Measurements from ENCODE around the gene CPNE7.
"Not testable (repeated sequence)": the region's sequence is repeated elsewhere in the genome, so short reads cannot be mapped to it uniquely, and the experiment has no call there.

The CPNE7 gene

DNA sequence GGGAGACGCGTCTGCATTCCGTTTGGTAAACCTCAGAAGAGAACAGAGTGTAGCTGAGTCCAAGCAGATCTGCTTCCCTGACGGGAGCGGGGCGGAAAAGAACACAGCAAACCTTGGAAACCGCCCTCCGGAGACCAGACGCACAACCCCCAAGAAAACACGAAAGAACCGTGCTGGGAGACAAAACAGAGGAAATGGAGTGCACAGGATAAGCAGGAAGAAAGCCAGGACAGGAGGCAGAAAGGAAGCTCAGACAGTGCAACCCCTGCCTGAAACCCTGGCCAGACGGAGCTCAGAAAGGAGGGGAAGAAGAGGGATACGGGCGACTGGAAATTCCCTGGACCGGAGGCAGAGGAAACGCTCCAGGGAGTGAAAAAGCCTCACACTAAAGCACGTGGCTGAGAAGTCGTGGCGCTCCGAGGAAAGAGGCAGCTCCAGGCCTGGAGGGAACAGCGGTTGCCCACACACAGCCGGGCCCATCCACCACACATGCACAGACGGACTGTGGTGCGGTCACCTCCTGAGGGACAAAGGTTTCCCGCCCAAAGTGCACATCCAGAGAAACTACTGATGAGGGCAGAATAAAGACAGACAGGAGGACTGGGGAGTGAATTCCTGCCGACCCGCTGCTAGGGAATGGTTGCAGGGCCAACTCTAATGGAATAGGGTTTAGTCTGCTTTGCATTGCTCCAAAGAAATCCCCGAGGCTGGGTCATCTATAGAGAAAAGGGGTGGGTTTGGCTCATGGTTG lies 48.1 kb downstream of the CPNE7 start:
- no peak for DNase-seq (ENCODE audit: low read depth, low spot score)

DNA sequence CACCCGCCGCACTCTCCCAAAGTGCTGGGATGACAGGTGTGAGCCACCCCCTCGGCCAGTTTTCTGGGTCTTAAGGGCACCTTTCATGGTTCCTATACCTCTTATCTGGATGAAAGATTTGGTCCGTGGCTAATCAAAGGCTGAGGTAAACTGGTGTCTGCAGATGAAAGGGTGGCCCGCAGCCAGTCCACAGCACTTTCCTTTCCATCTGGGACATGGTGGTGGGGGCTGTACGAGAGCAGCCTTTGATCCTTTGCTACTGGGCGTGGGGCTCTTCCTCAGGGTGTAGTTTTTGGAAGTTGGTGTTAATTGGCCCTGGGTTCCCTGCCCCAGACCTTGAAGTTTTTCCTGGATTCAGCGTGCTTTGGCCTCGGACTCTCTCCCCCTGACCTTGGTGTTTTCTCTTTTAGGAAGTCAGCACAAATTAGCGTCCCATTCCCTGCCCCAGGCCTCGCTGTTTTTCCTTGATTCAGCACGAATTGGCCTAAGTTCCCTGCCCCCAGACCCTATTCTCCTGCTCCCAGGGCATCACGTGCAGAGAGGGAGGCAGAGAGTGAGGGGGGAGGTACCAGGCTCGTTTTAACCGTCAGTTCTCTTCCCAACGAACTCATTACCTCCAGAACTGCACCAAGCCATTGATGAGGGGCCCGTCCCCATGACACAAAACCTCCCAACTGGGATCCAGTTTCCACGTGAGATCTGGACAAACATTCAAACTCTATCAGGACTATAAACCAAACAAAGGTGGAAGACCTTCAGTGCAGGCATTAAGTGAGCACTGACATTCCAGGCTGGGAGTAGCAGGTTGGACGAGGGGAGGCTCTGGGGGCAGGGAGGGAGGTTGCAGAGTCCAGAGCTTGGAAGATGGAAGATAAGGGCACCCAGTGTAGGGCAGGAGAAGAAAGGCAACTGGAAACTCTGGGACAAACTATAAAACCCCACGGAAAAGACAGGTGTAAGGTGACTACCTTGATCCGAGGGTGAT lies 49.5 kb downstream of the CPNE7 start:
- DNase-seq (ENCODE audit: low read depth, low spot score): no peak

DNA sequence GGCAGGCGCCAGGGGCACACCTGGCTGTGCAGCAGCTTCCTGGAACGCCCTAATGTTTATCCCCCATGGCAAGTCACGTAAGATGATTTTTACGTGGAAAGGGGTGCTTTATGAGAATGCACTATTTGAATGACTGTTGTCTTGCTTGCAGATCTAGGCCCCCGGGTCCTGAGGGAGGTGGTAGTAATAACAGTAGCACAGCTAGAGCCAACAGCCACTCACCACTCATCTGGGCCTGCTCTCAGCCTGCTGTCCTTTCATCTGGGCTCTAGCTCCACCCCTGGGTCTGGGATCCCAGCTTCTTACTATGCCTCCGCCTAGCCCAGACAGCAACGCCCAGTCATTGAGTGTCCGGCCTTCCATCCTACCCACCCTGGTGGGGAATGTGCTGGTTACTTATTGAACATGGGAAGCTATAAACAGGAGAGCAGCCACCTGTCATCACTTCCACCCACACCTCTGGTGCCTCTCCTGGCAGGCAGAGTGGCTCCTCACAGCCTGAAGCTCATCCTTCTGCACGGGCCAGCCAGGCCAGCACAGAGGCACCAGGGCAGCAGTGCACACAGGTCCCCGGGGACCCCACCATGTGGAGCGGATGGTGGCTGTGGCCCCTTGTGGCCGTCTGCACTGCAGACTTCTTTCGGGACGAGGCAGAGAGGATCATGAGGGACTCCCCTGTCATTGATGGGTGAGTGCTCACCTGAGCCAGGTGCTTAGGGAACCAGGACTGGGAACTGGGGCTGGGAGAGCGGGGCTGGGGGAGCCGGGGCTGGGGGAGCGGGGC lies 54.5 kb downstream of the CPNE7 start:
- DNase-seq (ENCODE audit: low read depth, low spot score): no peak

DNA sequence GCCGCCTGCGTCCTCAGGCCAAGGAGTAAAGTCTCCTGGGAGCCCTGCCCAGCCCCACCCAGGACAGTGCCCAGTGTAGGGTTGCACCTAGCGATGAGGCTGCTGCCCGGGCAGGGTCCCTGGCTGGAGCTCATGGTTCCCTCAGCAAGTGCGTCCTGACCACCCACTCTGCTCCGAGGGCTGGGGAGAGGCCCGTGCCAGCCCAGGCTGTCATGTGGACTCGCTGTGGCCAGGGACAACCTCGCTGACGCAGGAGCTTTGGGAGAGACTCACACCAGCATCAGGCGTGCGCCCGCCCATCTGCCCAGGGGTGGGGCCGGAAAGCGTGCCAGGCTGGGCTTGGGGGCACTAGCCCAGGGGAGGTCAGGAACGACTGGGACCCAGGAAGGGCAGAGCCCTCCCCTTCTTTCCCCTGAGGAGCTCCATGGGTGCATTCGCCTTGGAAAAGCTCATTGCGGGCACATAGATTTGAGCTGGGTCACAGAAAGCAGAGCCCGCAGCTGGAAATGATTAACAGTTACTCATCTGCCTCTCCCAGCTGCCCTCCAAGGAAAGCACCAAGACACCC lies 57.6 kb downstream of the CPNE7 start:
- no peak for DNase-seq (ENCODE audit: low read depth, low spot score)

DNA sequence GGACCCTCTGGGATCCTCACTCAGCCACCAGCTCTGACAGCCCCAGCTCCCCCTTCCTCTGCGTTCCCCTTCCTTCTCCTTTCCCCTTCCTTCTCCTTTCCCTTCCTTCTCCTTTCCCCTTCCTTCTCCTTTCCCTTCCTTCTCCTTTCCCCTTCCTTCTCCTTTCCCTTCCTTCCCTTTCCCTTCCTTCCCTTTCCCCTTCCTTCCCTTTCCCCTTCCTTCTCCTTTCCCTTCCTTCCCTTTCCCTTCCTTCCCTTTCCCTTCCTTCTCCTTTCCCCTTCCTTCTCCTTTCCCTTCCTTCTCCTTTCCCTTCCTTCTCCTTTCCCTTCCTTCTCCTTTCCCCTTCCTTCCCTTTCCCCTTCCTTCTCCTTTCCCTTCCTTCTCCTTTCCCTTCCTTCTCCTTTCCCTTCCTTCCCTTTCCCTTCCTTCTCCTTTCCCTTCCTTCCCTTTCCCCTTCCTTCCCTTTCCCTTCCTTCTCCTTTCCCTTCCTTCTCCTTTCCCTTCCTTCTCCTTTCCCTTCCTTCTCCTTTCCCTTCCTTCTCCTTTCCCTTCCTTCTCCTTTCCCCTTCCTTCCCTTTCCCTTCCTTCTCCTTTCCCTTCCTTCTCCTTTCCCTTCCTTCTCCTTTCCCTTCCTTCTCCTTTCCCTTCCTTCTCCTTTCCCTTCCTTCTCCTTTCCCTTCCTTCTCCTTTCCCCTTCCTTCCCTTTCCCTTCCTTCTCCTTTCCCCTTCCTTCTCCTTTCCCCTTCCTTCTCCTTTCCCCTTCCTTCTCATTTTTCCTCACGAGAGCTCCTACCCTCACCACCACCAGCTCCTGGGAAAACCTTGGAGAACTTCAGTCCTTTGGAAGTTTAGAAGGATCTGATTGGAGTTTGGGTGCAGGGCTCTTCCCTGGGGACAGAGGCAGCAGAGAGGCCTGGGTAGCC lies 59.2 kb downstream of the CPNE7 start:
- DNase-seq (ENCODE audit: low read depth, low spot score): not testable (repeated sequence)

DNA sequence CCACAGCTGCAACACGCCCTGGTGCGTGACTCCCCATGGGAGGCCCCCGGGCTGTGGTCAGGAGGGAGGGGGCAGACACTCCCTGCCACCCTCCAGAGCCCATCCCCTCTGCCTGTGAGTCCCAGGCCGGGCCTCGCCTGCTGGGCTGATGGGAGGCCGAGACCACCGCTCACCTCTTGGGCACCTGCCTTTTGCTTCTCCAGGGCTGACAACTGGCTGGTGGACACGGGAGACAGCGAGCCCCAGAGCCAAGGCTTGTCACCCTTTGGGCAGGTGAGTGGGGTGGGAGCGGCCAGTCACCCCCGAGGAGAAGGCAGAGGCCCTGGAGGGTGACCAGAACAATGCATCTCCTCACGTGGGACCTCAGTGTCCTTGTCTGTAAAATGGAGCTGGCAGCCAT lies 61.1 kb downstream of the CPNE7 start:
- no peak for DNase-seq (ENCODE audit: low read depth, low spot score)

DNA sequence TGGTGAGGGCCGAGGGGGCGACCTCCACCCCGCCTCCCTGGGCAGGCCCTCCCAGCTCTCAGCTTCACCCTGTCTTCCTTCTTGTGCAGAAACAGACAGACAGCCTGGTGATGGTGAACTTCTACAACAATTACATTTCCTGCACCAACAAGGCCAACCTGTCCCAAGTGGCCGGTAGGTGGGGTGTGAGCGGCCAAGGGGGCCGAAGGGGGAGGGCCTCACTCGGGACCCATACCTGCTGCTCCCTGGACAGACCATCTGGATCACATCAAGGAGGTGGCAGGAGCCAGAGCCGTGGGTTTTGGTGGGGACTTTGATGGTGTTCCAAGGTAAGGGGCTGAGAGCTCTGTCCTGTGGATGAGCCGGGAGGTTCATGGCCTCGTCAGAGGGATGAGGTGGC lies 61.8 kb downstream of the CPNE7 start:
- no peak for DNase-seq (ENCODE audit: low read depth, low spot score)

DNA sequence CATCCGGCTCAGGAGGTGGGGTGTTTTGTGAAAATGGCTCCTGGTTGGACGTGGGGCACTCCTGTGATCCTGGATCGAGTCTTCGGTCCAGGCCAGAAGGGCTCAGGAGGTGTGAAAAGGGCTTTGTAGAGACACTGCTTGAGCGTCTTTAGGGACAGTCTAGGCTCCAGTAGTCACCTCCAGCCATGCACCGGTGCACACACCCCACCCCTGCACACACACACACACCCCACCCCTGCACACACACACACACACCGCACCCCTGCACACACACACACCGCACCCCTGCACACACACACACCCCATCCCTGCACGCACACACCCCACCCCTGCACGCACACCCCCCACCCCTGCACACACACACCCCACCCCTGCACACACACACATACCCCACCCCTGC lies 62.9 kb downstream of the CPNE7 start:
- DNase-seq (ENCODE audit: low read depth, low spot score): no peak

DNA sequence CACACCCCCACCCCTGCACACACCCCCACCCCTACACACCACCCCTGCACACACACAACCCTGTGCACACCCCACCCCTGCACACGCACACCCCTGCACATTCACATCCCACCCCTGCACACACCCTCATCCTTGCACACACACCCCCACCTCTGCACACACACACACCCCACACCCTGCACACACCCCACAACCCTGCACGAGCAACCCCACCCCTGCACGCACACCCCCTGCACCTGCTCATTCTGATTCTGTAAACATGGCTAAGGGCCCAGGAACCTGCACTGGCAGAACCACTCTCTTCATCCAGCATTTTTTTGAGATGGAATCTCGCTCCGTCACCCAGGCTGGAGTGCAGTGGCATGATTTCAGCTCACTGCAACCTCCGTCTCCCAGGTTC lies 63.8 kb downstream of the CPNE7 start:
- no peak for DNase-seq (ENCODE audit: low read depth, low spot score)

DNA sequence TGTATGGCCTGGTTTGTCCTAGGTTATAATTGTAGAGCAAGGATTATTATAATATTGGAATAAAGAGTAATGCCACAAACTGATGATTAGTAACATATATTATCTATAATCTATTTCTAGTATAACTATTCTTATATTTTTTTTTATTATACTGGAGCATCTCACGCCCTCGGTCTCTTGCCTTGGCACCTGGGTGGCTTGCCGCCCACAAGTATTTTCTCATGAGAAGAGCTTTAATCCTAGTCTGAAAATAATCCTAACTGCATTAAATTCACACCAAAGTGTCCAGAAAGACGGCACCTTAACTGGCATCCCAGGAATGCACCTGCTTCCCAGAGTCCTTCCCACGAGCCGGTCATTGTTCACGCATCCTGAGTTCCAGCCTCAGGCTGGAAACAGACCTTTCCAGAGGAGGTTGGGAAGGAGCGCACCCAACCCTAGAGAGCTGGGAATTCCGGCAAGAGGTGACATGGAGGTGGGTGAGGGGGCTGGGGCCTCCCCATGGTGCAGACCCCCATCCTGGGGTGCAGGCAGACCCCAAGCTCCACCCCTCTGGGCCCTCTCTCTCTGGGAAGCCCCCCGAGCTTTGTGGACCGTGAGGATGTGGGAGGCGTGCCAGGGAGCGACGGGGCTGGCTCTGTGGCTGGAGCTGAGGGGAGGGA lies 66.0 kb downstream of the CPNE7 start:
- no peak for DNase-seq (ENCODE audit: low read depth, low spot score)

DNA sequence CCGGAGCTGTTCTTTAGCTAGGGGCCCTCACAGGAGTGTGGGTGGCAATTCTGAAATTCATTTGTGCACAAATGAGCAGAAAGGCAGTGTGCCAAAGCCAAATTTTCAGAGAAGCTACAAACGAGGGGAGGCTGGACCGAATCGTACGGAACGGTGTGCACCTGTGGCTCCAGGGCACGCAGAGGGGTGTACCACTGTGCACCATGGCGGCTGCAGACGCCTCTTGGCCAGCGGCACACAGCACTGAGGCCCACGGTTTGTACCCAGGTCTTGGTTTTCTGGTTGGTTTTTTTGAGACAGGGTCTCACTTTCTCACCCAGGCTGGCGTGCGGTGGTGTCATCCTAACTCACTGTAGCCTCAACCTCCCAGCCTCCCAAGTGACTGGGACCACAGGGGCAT lies 67.0 kb downstream of the CPNE7 start:
- DNase-seq (ENCODE audit: low read depth, low spot score): no peak

DNA sequence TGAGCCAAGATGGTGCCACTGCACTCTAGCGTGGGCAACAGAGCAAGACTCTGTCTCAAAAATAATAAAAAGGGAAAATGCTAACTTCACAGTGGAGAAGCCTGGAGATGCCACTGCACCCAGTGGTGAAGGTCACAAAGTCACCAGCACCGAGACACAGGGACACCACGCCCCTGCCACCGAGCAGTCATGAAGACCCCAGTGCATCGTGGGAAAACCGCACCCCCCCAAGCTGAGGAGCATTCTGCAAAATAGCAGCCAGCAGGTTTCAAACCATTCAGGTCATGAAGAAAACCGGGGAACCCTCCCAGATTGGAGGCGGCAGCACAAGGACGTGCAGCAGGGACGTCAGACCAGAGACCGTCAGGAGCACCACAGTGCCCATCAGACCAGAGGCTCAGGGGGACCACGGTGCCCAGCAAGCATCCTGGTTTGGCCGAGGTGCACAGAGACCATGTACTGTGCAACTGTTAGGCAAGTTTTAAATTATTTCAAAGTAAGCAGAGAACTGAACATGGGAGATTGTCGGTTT lies 68.3 kb downstream of the CPNE7 start:
- no peak for DNase-seq (ENCODE audit: low read depth, low spot score)

DNA sequence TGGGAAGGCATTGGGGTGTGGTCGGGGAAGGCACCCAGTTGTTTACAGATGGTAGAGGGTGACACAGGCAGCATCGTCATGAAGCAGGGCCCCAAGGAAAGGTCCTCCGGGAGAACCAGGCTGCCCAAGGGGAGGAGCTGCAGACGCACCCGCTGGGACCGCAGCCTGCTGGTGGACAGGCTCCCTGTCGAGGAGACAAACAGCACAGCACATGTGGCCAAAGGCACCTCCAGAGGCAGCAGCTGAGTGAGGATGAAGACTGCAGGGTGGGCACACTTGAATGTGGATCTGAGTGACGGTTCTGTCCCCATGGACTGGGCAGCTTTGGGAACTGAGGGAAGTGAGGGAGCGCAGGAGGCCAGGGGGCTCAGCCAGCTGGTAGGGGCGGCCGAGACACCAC lies 69.6 kb downstream of the CPNE7 start:
- no peak for DNase-seq (ENCODE audit: low read depth, low spot score)

DNA sequence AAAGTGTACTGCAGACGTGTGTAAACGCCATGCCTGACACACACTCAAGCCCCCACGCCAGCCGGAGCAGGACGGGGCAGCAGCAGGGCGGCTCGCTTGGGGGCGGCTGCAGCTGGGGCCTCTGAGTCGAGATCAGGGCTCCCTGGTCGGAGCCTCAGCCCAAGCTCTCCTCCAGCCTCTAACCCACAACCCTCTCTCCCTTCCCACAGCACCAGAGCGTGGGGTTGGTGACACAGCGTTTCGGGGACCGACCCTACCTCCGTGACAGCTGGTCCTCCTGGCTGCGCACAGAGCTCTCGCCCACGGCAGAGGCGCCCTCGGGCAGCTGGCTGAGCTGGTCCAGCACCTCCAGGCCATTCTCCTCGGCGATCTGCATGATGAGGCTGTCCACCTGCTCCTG lies 70.7 kb downstream of the CPNE7 start:
- DNase-seq (ENCODE audit: low read depth, low spot score): no peak
